Stimulated activated naive CD8-positive, alpha-beta T cell treated with anti-CD3 and anti-CD28 coated beads, Interleukin-15, Interleukin-2, amounts not matched to agents 100 ng/mL and 50 ng/mL, for 24 hours (primary cell): Measurements from ENCODE around the gene NR2F1-AS1.
"Not testable (repeated sequence)": the region's sequence is repeated elsewhere in the genome, so short reads cannot be mapped to it uniquely, and the experiment has no call there.

Experiments
- H3K27ac Mint-ChIP-seq: one replicate; pipeline ENCODE4 v1.8.0; 2021; ENCODE audit warnings: mild to moderate bottlenecking, mixed read lengths
- H3K27me3 Mint-ChIP-seq: one replicate; pipeline ENCODE4 v1.8.0; 2021; ENCODE audit warnings: mixed read lengths
- H3K36me3 Mint-ChIP-seq: one replicate; pipeline ENCODE4 v1.8.0; 2021; ENCODE audit warnings: low read depth, mixed read lengths
- H3K4me1 Mint-ChIP-seq: one replicate; pipeline ENCODE4 v1.8.0; 2021; ENCODE audit warnings: low read depth, mixed read lengths
- H3K4me3 Mint-ChIP-seq: one replicate; pipeline ENCODE4 v1.8.0; 2021; ENCODE audit warnings: mild to moderate bottlenecking, mixed read lengths
- H3K9me3 Mint-ChIP-seq: one replicate; pipeline ENCODE4 v1.8.0; 2021; ENCODE audit warnings: mixed read lengths

The NR2F1-AS1 gene

DNA sequence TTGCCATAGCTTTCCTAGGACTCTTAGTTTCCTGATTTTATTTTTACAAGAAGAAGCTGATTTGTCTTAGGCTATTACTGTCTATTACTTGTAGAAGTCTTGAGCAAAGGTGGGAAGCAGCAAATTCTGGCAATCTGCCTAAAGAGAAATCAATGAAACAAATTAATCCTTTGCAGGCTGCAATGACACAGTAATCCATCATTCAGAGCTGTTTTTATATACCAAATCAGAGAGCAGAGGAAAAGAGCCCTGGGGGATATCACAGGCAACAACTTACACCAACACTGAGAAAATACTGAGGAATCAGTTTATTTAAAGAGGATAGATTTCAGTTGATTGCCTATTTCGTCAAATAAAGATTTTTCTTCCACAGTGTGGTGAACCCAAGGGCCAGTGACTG is 13.6 kb downstream of the NR2F1-AS1 start:
- peaks cover 9% of the 10 kb centered on the region for H3K36me3 Mint-ChIP-seq
- no peaks in the 10 kb centered on the region for H3K9me3 Mint-ChIP-seq
- peaks cover 66% of the 10 kb centered on the region for H3K27me3 Mint-ChIP-seq
- H3K4me1 Mint-ChIP-seq: peaks cover 28% of the 10 kb centered on the region
- H3K4me3 Mint-ChIP-seq: no peak overlapping the region
- no peak overlapping the region for H3K27ac Mint-ChIP-seq

DNA sequence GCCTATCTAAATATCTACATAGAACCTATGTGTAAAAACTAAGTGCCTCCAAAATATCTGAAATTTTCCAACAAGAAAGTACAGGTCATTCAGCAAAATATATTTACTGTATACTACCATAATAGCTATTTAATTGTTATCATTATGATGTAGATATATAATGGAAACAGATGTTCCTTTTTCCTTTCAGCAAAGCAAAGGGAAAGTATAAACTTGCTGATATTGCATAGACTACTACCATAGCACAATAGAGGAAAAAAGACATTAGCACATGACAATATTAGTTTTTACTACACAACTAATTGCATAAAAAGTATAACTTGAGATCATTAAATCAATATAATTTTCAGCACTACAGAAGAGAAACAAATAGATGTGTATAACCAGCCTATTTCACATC is 14.9 kb downstream of the NR2F1-AS1 start:
- Mint-ChIP-seq H3K36me3 (peaks cover under 1% of the 10 kb centered on the region), H3K4me3 (no peak overlapping the region), H3K27ac (no peak overlapping the region), H3K27me3 (peaks cover 57% of the 10 kb centered on the region), H3K4me1 (peaks cover 16% of the 10 kb centered on the region), H3K9me3 (no peaks in the 10 kb centered on the region)

DNA sequence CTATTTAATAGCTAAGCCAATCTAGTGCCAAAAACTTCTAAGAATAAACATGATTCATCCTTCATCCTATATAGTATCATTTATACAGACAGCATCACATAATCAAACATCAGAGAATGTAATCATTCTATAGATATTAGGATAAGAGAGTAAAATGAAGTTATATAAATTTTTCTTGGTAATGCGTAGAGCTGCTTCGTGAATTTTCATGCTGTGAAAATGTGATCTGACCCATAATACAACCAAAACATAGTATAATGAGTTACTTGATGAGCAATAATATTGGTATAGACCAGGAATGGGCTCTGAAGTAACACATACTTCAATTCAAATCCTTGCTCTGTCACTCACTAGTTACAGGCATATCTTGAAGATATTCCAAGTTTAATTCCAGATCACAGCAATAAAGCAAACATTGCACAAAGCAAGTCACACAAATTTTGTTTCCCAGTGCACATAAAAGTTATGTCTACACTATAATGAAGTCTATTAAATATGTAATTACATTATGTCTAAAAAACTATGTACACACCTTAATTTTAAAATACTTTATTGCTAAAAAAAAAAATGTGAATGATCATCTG is 23.9 kb downstream of the NR2F1-AS1 start:
- Mint-ChIP-seq H3K36me3 (no peaks in the 10 kb centered on the region), H3K27ac (no peak overlapping the region), H3K9me3 (no peaks in the 10 kb centered on the region), H3K4me1 (no peaks in the 10 kb centered on the region), H3K4me3 (no peak overlapping the region), H3K27me3 (peaks cover 40% of the 10 kb centered on the region)

DNA sequence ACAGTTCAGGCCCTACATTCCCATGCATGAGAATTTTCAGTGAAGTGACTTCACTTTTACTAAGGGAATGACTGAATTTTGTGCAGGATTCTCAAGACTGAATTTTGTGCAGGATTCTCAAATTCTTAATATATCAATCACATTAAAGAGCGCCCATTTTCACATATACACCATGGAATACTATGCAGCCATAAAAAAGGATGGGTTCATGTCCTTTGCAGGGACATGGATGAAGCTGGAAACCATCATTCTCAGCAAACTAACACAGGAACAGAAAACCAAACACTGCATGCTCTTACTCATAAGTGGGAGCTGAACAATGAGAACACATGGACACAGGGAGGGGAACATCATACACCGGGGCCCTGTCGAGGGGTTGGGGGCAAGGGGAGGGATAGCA is 31.4 kb downstream of the NR2F1-AS1 start:
- not testable (repeated sequence) for H3K9me3 Mint-ChIP-seq, H3K4me1 Mint-ChIP-seq, H3K4me3 Mint-ChIP-seq, H3K27ac Mint-ChIP-seq, H3K36me3 Mint-ChIP-seq
- peaks cover 47% of the 10 kb centered on the region for H3K27me3 Mint-ChIP-seq

DNA sequence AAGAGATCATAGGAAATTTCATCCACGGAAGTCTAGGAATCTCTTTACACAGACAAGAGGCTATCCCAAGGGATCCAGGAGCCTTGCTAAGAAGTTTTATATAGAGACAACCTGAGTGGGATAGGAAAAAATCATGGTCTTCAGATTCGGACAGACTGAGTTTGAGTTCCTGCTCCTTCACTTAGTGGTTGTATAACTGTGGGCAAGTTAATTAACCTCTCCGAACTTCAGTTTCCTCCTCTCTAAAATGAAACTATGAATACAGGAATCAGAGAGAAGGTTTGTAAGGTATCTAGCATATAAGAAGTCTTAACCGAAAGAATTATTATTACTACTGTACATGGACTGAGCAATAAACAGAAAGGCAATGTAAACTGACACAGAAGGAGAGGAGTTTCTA is 35.1 kb downstream of the NR2F1-AS1 start:
- H3K36me3 Mint-ChIP-seq: no peaks in the 10 kb centered on the region
- H3K4me1 Mint-ChIP-seq: no peaks in the 10 kb centered on the region
- H3K4me3 Mint-ChIP-seq: no peak overlapping the region
- H3K9me3 Mint-ChIP-seq: no peaks in the 10 kb centered on the region
- H3K27ac Mint-ChIP-seq: no peak overlapping the region
- H3K27me3 Mint-ChIP-seq: peaks cover 50% of the 10 kb centered on the region

DNA sequence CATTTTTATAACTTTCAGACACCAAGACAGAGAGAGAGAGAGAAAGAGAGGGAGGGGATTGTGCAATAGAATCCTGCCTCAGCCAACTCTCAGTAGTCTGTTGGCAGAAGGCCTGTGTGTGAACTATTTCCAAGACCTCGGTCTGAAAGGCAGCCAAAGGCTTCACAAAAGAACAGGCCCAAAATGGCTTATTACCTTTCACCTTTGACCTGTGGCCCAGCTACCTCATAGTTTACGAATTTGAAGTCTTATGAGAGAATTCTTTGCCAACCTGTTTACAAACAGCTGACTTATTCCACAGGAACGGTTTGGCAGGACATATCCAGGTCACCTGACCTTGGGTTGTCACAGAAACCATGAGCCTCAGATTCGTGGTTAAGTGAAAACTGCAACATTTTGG is 48.6 kb downstream of the NR2F1-AS1 start:
- H3K36me3 Mint-ChIP-seq: no peaks in the 10 kb centered on the region
- H3K27me3 Mint-ChIP-seq: peaks cover 2% of the 10 kb centered on the region
- no peak overlapping the region for H3K27ac Mint-ChIP-seq
- no peaks in the 10 kb centered on the region for H3K9me3 Mint-ChIP-seq
- no peak overlapping the region for H3K4me3 Mint-ChIP-seq
- H3K4me1 Mint-ChIP-seq: no peaks in the 10 kb centered on the region

DNA sequence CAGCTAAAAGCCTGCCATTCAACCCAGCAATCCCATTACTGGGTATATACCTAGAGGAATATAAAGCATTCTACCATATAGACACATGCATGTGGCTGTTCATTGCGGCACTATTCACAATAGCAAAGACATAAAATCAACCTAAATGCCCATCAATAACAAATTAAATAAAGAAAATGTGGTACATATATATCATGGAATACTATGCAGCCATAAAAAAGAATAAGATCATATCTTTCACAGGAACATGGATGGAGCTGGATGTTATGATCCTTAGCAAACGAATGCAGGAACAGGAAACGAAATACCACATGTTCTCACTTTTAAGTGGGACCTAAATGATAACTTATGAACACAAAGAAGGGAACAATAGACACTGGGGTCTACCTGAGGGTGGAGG is 59.2 kb downstream of the NR2F1-AS1 start:
- H3K4me1 Mint-ChIP-seq, H3K36me3 Mint-ChIP-seq, H3K27ac Mint-ChIP-seq, H3K4me3 Mint-ChIP-seq: not testable (repeated sequence)
- peaks cover 18% of the 10 kb centered on the region for H3K27me3 Mint-ChIP-seq
- peaks cover 13% of the 10 kb centered on the region for H3K9me3 Mint-ChIP-seq

DNA sequence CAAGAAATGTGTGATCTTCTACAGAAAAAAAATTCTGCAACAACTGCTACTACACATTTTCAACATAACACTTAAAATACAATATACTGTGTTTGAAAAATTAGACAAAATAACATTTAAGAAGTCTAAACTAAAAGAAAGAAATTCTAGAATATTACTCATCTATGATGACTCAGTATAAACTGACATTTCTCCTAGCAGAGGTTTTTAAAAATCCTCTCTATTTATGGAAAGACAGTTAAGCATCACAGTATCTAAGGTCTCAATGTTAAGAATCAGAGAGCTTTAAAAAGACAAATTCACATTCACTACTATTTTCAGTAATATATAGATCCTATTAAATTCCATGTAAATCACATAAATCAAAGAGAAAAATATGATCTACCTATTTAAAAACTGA is 61.3 kb downstream of the NR2F1-AS1 start:
- Mint-ChIP-seq H3K9me3 (peaks cover 6% of the 10 kb centered on the region), H3K4me1 (no peaks in the 10 kb centered on the region), H3K36me3 (no peaks in the 10 kb centered on the region), H3K27ac (no peak overlapping the region), H3K27me3 (peaks cover 22% of the 10 kb centered on the region), H3K4me3 (no peak overlapping the region)

DNA sequence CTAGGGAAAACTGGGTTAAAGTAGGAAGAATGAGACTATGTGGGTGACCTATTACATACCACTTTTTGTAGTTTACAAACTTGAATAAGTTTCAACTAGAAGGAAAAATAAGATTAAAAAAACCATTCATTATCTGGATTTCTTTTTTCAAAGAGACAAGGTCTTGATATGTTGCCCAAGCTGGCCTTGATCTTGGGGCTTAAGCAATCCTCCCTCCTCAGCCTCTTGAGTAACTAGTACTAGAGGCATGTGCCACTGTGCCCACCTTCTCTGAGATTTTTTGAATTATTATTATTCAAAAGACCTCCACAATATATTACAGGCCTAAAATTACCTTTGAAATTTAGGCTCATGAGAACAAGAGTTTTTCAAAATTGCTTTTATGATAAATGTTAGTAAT is 63.2 kb downstream of the NR2F1-AS1 start:
- Mint-ChIP-seq H3K9me3 (peaks cover 6% of the 10 kb centered on the region), H3K27ac (no peak overlapping the region), H3K36me3 (no peaks in the 10 kb centered on the region), H3K4me3 (no peak overlapping the region), H3K4me1 (no peaks in the 10 kb centered on the region), H3K27me3 (peaks cover 26% of the 10 kb centered on the region)

DNA sequence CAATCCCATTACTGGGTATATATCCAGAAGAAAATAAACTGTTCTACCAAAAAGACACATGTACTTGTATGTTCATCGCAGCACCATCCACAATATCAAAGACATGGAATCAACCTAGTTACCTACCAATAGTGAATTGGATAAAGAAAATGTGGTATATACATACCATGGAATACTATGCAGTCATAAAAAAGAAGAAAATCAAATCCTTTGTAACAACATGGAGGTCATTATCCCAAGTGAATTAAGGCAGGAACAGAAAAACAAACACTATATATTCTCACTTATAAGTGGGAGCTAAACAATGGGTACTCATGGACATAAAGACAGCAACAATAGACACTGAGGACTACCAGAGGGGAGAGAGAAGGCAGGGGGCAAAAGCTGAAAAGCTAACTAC is 67.7 kb downstream of the NR2F1-AS1 start:
- H3K4me1 Mint-ChIP-seq: no peaks in the 10 kb centered on the region
- peaks cover 11% of the 10 kb centered on the region for H3K27me3 Mint-ChIP-seq
- H3K4me3 Mint-ChIP-seq: no peak overlapping the region
- no peaks in the 10 kb centered on the region for H3K36me3 Mint-ChIP-seq
- no peak overlapping the region for H3K27ac Mint-ChIP-seq
- H3K9me3 Mint-ChIP-seq: no peaks in the 10 kb centered on the region

DNA sequence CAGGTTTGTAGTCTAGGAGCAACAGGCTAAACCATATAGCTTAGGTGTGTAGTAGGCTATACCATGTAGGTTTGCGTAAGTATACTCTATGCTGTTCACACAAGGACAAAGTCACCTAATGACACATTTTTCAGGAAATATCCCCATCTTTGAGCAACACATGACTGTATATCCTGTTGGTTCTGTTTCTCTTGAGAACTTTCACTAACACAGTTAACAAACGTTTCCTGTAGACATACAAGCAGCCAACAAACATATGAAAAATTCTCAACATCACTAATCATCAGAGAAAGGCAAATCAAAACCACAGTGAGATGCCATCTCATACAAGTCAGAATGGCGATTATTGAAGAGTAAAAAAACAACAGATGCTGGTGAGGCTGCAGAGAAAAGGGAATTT is 68.2 kb downstream of the NR2F1-AS1 start:
- no peaks in the 10 kb centered on the region for H3K36me3 Mint-ChIP-seq
- H3K4me3 Mint-ChIP-seq: no peak overlapping the region
- H3K4me1 Mint-ChIP-seq: no peaks in the 10 kb centered on the region
- no peaks in the 10 kb centered on the region for H3K9me3 Mint-ChIP-seq
- peaks cover 11% of the 10 kb centered on the region for H3K27me3 Mint-ChIP-seq
- no peak overlapping the region for H3K27ac Mint-ChIP-seq

DNA sequence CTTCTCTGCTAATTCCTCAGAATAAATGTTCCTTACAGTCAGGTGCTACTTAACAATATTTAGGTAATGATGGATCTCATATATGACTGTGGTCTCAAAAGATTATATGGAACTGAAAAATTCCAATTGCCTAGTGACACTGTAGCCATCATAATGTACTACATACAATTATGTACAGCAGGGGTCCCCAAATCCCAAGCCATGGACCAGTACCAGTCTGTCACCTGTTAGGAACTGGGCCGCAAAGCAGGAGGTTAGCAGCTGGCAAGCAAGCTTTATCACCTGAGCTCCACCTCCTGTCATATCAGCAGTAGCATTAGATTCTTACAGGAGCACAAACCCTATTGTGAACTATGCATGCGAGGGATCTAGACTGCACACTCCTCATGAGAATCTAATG is 69.6 kb downstream of the NR2F1-AS1 start:
- H3K9me3 Mint-ChIP-seq: no peaks in the 10 kb centered on the region
- no peak overlapping the region for H3K4me3 Mint-ChIP-seq
- H3K27ac Mint-ChIP-seq: no peak overlapping the region
- peaks cover 11% of the 10 kb centered on the region for H3K27me3 Mint-ChIP-seq
- no peaks in the 10 kb centered on the region for H3K36me3 Mint-ChIP-seq
- H3K4me1 Mint-ChIP-seq: no peaks in the 10 kb centered on the region

DNA sequence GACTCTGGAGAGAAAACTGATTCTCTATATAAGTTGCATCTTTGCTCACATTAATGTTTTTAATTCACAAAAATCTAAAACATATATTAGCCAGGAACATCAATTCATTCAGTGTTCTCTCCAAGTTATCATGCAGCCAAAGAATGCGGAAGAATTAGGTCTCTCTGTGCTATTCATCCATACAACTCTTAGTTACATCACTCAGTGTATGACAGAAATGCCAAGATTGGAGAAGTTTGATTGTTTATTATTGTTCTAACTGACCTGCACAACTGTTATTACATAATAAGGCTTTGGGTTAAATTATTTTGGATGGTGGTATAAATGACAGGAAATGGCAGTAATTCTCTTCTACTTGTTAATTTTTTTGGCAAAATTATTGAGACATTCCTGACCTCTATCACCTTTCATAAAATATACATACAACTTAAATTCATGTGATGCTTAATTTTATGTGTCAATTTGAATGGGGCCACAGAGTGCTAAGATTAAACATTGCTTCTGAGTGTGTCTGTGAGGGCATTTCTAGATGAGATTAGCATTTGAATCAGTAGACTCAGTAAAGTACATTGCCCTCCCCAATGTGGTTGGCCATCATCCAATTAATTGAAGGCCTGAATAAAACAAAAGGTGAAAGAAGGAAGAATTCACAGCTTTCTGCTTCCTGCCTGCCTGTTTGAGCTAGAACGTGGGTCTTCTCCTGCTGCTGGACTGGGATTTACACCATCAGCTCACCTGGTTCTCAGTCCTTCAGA is 70.2 kb downstream of the NR2F1-AS1 start:
- H3K27ac Mint-ChIP-seq: no peak overlapping the region
- H3K27me3 Mint-ChIP-seq: peaks cover 11% of the 10 kb centered on the region
- no peaks in the 10 kb centered on the region for H3K36me3 Mint-ChIP-seq
- H3K9me3 Mint-ChIP-seq: no peaks in the 10 kb centered on the region
- H3K4me3 Mint-ChIP-seq: no peak overlapping the region
- H3K4me1 Mint-ChIP-seq: no peaks in the 10 kb centered on the region

DNA sequence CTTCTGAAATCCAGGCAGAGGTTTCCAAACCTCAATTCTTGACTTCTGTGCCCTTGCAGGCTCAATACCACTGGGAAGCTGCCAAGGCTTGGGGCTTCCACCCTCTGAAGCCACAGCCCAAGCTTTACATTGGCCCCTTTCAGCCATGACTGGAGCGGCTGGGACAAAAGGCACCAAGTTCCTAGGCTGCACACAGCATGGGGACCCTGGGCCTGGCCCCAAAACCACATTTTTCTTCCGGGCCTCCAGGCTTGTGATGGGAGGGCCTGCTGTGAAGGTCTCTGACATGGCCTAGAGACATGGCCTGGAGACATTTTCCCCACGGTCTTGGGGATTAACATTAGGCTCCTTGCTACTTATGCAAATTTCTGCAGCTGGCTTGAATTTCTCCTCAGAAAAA is 75.5 kb downstream of the NR2F1-AS1 start:
- H3K4me1 Mint-ChIP-seq, H3K9me3 Mint-ChIP-seq, H3K27me3 Mint-ChIP-seq, H3K27ac Mint-ChIP-seq, H3K4me3 Mint-ChIP-seq, H3K36me3 Mint-ChIP-seq: not testable (repeated sequence)

DNA sequence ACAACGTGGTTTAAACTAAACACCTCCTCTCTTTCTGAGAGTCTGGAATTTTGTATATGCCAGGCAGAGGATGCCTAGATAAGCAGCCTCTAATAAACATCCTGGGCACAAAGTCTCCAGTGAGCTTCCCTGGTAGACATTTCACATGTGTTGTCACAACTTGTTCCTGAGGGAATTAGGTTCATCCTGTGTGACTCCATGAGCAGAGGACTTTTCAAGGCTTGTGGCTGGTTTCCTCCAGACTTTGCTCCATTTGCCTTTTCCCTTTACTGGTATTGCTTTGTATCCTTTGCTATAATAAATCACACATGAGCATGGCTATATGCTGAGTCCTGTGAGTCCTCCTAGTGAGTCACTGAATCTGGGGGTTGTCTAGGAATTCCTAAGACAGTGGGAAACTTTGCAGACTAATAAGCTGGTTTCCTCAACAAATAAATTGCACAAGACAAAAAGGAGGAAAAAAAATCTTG is 77.4 kb downstream of the NR2F1-AS1 start:
- Mint-ChIP-seq H3K27me3 (peaks cover 3% of the 10 kb centered on the region), H3K4me3 (no peak overlapping the region), H3K36me3 (no peaks in the 10 kb centered on the region), H3K27ac (no peak overlapping the region), H3K4me1 (no peaks in the 10 kb centered on the region), H3K9me3 (no peaks in the 10 kb centered on the region)

DNA sequence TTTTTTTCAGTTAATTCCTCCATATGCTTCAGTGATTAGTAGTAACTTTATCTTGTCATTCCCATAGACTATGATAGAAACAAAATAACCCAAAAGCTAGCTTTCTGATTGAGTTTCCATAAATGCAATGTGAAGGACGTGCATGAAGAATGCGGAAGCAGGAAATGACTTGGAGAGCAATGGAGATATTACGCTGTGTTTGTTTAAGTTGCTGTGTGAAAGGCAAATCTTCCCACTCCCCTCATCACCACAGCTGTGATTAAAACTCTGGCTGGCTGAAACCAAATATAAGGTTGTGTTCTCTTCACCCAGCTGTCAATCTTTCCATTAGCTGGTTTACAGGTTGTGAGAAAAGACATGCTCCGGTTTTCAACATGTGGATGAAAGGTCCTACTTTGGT is 83.9 kb downstream of the NR2F1-AS1 start:
- Mint-ChIP-seq H3K36me3 (no peaks in the 10 kb centered on the region), H3K9me3 (no peaks in the 10 kb centered on the region), H3K27me3 (peaks cover 3% of the 10 kb centered on the region), H3K4me1 (no peaks in the 10 kb centered on the region), H3K27ac (no peak overlapping the region), H3K4me3 (no peak overlapping the region)
